IMR-90 (cell line): ENCODE measurements around the gene DDN. TPM values are rescaled to one million over a fixed set of nuclear protein-coding genes. Genes with fewer than 3 reads are reported as not detected.

Experiments
- ATAC-seq: fragments of 200-7000 bp; cut with Tn5 transposase; 2 replicates; pipeline ENCODE4 v1.9.1; 2020; ENCODE audit warnings: low read depth, mild to moderate bottlenecking, moderate library complexity
- BruUV-seq: library from RNA; stranded (reverse); fragments of 400-500 nt; replicated peaks from 2 replicates; lab custom pipeline; 2021; lab: Mats Ljungman, UMichigan
- CTCF ChIA-PET: fragments of 300-600 bp; formaldehyde crosslinking; extraction: SDS; loops from one replicate; lab custom pipeline; 2021; ENCODE audit warnings: antibody characterized with exemption; lab: Yijun Ruan, JAX
- POLR2A ChIA-PET: fragments of 300-600 bp; sonication (Branson Sonifier 250); formaldehyde crosslinking; loops from one replicate; lab custom pipeline; 2022; ENCODE audit warnings: antibody characterized with exemption; ENCODE audit not compliant: unreplicated experiment; lab: Charles Lee
- DNase-seq: peaks from one replicate; pipeline ENCODE4 v3.0.0; 2013
- H2AFZ ChIP-seq: replicated peaks from 2 replicates; pipeline ENCODE3; 2013; ENCODE audit warnings: low read length, mild to moderate bottlenecking; ENCODE audit not compliant: poor library complexity
- H2AK5ac ChIP-seq: 2 replicates; pipeline ENCODE4 v1.6.1; 2013; ENCODE audit warnings: low read depth, low read length, inconsistent platforms
- H2AK9ac ChIP-seq: replicated peaks from 2 replicates; pipeline ENCODE3; 2013; ENCODE audit warnings: mild to moderate bottlenecking, low read depth, low read length, moderate library complexity; ENCODE audit not compliant: poor library complexity
- H2BK120ac ChIP-seq: 2 replicates; pipeline ENCODE4 v1.6.1; 2013; ENCODE audit warnings: low read depth, low read length, inconsistent platforms
- H2BK15ac ChIP-seq: 3 replicates; pipeline ENCODE4 v1.6.1; 2013; ENCODE audit warnings: low read depth, low read length, inconsistent platforms
- H2BK20ac ChIP-seq: 2 replicates; pipeline ENCODE4 v1.6.1; 2013; ENCODE audit warnings: low read depth, mild to moderate bottlenecking, inconsistent platforms, low read length, moderate library complexity
- H2BK5ac ChIP-seq: 2 replicates; pipeline ENCODE4 v1.6.1; 2013; ENCODE audit warnings: mild to moderate bottlenecking, low read depth, low read length, inconsistent platforms; ENCODE audit not compliant: poor library complexity, severe bottlenecking
- H3K14ac ChIP-seq: replicated peaks from 2 replicates; pipeline ENCODE4 v1.6.1; 2013; ENCODE audit warnings: low read depth, low read length, inconsistent platforms
- H3K18ac ChIP-seq: 2 replicates; pipeline ENCODE4 v1.6.1; 2013; ENCODE audit warnings: low read depth, low read length, control low read depth
- H3K23ac ChIP-seq: 2 replicates; pipeline ENCODE4 v1.6.1; 2013; ENCODE audit warnings: low read depth, low read length, inconsistent platforms
- H3K27ac ChIP-seq: 2 replicates; pipeline ENCODE4 v1.5.1; 2013; ENCODE audit warnings: mild to moderate bottlenecking, control low read depth, low read length; ENCODE audit not compliant: insufficient read depth
- H3K27me3 ChIP-seq: 2 replicates; pipeline ENCODE4 v1.6.1; 2013; ENCODE audit warnings: low read length; ENCODE audit not compliant: control insufficient read depth, insufficient read depth
- H3K36me3 ChIP-seq: 2 replicates; pipeline ENCODE4 v1.6.1; 2013; ENCODE audit warnings: low read length, mixed read lengths; ENCODE audit not compliant: control insufficient read depth, insufficient read depth
- H3K4ac ChIP-seq: 2 replicates; pipeline ENCODE4 v1.6.1; 2013; ENCODE audit warnings: low read depth, low read length, inconsistent platforms
- H3K4me1 ChIP-seq: 2 replicates; pipeline ENCODE4 v1.6.1; 2013; ENCODE audit warnings: low read length, mixed read lengths; ENCODE audit not compliant: control insufficient read depth, insufficient read depth
- H3K4me2 ChIP-seq: 2 replicates; pipeline ENCODE4 v1.6.1; 2013; ENCODE audit warnings: low read depth, mild to moderate bottlenecking, control low read depth, low read length, moderate library complexity
- H3K4me3 ChIP-seq: 2 replicates; pipeline ENCODE4 v1.5.1; 2013; ENCODE audit warnings: low read depth, mild to moderate bottlenecking, control low read depth, low read length, moderate library complexity; ENCODE audit not compliant: insufficient read depth
- H3K56ac ChIP-seq: 2 replicates; pipeline ENCODE4 v1.6.1; 2013; ENCODE audit warnings: low read length, inconsistent platforms; ENCODE audit not compliant: insufficient read depth; ENCODE audit errors: extremely low read depth
- H3K79me1 ChIP-seq, 2 experiments: 2 replicates each; pipeline ENCODE4 v1.6.1; 2013; ENCODE audit warnings: low read length in 2 of 2, inconsistent platforms in 1 of 2, low read depth in 1 of 2
- H3K9ac ChIP-seq: 2 replicates; pipeline ENCODE4 v1.6.1; 2013; ENCODE audit warnings: low read depth, low read length, control low read depth
- H3K9me1 ChIP-seq: 2 replicates; pipeline ENCODE4 v1.6.1; 2013; ENCODE audit warnings: low read length, inconsistent platforms; ENCODE audit not compliant: insufficient read depth
- H3K9me3 ChIP-seq: 2 replicates; pipeline ENCODE4 v1.6.1; 2013; ENCODE audit warnings: low read length; ENCODE audit not compliant: control insufficient read depth, insufficient read depth
- H4K20me1 ChIP-seq: 2 replicates; pipeline ENCODE4 v1.6.1; 2013; ENCODE audit warnings: low read length, inconsistent platforms; ENCODE audit not compliant: insufficient read depth
- H4K5ac ChIP-seq: 2 replicates; pipeline ENCODE4 v1.6.1; 2013; ENCODE audit warnings: mild to moderate bottlenecking, low read depth, low read length, control low read depth
- H4K8ac ChIP-seq, 2 experiments: 2 replicates each; pipeline ENCODE4 v1.6.1; 2013; ENCODE audit warnings: low read depth in 2 of 2, low read length in 2 of 2, control low read depth in 1 of 2, inconsistent platforms in 1 of 2
- H4K91ac ChIP-seq: 2 replicates; pipeline ENCODE4 v1.6.1; 2013; ENCODE audit warnings: low read depth, low read length, inconsistent platforms; ENCODE audit not compliant: insufficient read depth
- BHLHE40 ChIP-seq: fragments of 150-350 bp; IDR thresholded peaks from 2 replicates; pipeline ENCODE4 v1.6.1; 2016; ENCODE audit warnings: mild to moderate bottlenecking, low read depth, low read length
- CEBPB ChIP-seq: IDR thresholded peaks from 2 replicates; pipeline ENCODE4 v1.6.1; 2012; ENCODE audit warnings: low read depth, low read length, improper control_type of control experiment
- CHD1 ChIP-seq: IDR thresholded peaks from 2 replicates; pipeline ENCODE4 v1.6.1; 2012; ENCODE audit warnings: low read depth, low read length, improper control_type of control experiment
- ELK1 ChIP-seq: fragments of 150-350 bp; IDR thresholded peaks from 2 replicates; pipeline ENCODE4 v1.6.1; 2016; ENCODE audit warnings: low read depth, mild to moderate bottlenecking, low read length, moderate library complexity, borderline replicate concordance
- FOS ChIP-seq: fragments of 150-350 bp; IDR thresholded peaks from 2 replicates; pipeline ENCODE4 v1.6.1; 2016; ENCODE audit warnings: low read depth, low read length
- MAFK ChIP-seq: IDR thresholded peaks from 2 replicates; pipeline ENCODE4 v1.6.1; 2012; ENCODE audit warnings: low read depth, low read length, improper control_type of control experiment
- MAZ ChIP-seq: IDR thresholded peaks from 2 replicates; pipeline ENCODE4 v1.6.1; 2012; ENCODE audit warnings: low read depth, mild to moderate bottlenecking, low read length, improper control_type of control experiment, moderate library complexity, borderline replicate concordance
- MXI1 ChIP-seq: IDR thresholded peaks from 2 replicates; pipeline ENCODE4 v1.6.1; 2012; ENCODE audit warnings: low read depth, mild to moderate bottlenecking, low read length, moderate library complexity, borderline replicate concordance
- POLR2A ChIP-seq: IDR thresholded peaks from 2 replicates; pipeline ENCODE4 v1.6.1; 2012; ENCODE audit warnings: mild to moderate bottlenecking, low read depth, low read length
- RCOR1 ChIP-seq: IDR thresholded peaks from 2 replicates; pipeline ENCODE4 v1.6.1; 2012; ENCODE audit warnings: mild to moderate bottlenecking, low read length, improper control_type of control experiment; ENCODE audit not compliant: insufficient replicate concordance
- RFX5 ChIP-seq: IDR thresholded peaks from 2 replicates; pipeline ENCODE4 v1.8.0; 2012; ENCODE audit warnings: low read depth, mild to moderate bottlenecking, low read length, moderate library complexity
- SMC3 ChIP-seq: fragments of 150-350 bp; IDR thresholded peaks from 2 replicates; pipeline ENCODE4 v1.6.1; 2016; ENCODE audit warnings: low read depth, mild to moderate bottlenecking, antibody characterized with exemption, low read length, moderate library complexity
- WGBS, 2 experiments: methylation state at CpG; one replicate each; pipeline versions ENCODE4 v1.1.5 to v1.1.7; 2013; ENCODE audit warnings: missing lambda C conversion rate in 2 of 2; ENCODE audit not compliant: insufficient read length in 1 of 2; ENCODE audit errors: extremely low coverage in 2 of 2; 5-methylcytosine and 5-hydroxymethylcytosine counted together
- dilution Hi-C: fragments of 300-500 bp; cut with HindIII; formaldehyde crosslinking; loops from one replicate; pipeline ENCODE4 v1.14.3; 2018; ENCODE audit warnings: low sequenced_read_pairs; ENCODE audit not compliant: unreplicated experiment
- in situ Hi-C: fragments of 300-500 bp; cut with MboI; formaldehyde crosslinking; loops from 3 replicates; pipeline ENCODE4 v1.14.3; 2019; ENCODE audit warnings: low sequenced_read_pairs, inconsistent platforms, mixed read lengths
- intact Hi-C: fragments of 100-400 bp; cut with micrococcal nuclease; formaldehyde crosslinking; loops from 2 replicates; pipeline ENCODE4 v1.10.0; 2022
- polyA plus RNA-seq, 3 experiments: library from polyadenylated mRNA; depleted of rRNA; stranded (reverse); fragments of >200 nt; gene quantifications; 2 replicates each; pipeline ENCODE4 v1.2.3, GENCODE V29; 2012; ENCODE audit warnings: low replicate concordance in 1 of 3
- total RNA-seq: library from RNA; depleted of rRNA; stranded (reverse); fragments of >200 nt; gene quantifications from 2 replicates; pipeline ENCODE4 v1.2.3, GENCODE V29; 2012
- TF ChIP-seq, protein P1 (sequence below): fragments of 150-350 bp; IDR thresholded peaks from 2 replicates; pipeline ENCODE4 v1.6.1; 2017; ENCODE audit warnings: mild to moderate bottlenecking, antibody characterized with exemption, low read length, low read depth

Gene DDN
- total and polyA plus RNA-seq, 2 of the 4 experiments (the other 2 are of a cell fraction), result 0.18 to 0.21 TPM

DNA sequence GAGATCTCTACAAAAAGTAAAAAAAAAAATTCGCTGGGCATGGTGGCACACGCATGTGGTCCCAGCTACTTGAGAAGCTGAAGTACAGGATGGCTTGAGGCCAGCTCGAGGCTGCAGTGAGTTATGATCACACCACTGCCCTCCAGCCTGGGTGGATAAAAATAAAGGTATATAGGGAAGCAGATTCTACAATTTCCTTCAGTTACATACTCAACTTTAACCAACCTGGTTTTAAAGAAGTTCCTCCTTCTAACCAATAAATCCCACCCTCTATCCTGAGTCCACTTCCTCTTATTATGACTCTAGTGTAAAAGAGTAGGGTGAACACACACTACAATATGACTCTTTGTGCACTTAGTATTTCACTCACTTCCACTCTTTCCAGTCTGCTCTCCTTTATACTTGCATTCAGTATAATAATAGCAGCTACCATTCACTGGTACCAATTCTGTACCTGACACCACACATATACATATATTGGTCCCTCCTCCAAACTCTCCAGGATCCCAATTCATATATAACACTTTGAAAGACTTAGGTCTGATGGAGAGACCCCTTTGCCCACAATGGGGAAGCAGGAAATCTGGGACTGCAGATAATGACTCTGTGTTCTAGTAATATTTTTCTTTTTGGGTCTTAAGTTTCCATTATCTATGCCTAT, 44.2 kb downstream of the DDN start:
- Histone ChIP-seq H3K9ac (no peak overlapping the region), H3K4me2 (no peak overlapping the region), H2BK20ac (no peak overlapping the region), H3K4me3 (no peak overlapping the region), H3K4me1 (peaks cover 1% of the 10 kb centered on the region; the same call in 1 of the 2 replicates), H2AK5ac (no peak overlapping the region), H3K14ac (no peak overlapping the region), H4K91ac (no peak overlapping the region), H3K27me3 (no peaks in the 10 kb centered on the region), H3K23ac (no peak overlapping the region), H2BK5ac (no peak overlapping the region), H3K36me3 (peaks cover 6% of the 10 kb centered on the region), H2BK15ac (no peak overlapping the region), H3K9me3 (no peaks in the 10 kb centered on the region), H3K27ac (no peak overlapping the region), H4K20me1 (peaks cover 59% of the 10 kb centered on the region), H3K18ac (no peak overlapping the region), H2AK9ac (no peak overlapping the region), H4K5ac (no peak overlapping the region), H4K8ac (no peak overlapping the region), H3K4ac (no peak overlapping the region), H2AFZ (no peak overlapping the region), H3K79me1 (peaks cover 17 to 61% of the 10 kb centered on the region in 2 experiments), H3K56ac (no peak overlapping the region), H2BK120ac (no peak overlapping the region), H3K9me1 (peaks cover 17% of the 10 kb centered on the region)
- dilution Hi-C loops (no loop called here), in situ Hi-C loops (no loop called here), intact Hi-C loops (no loop called here)
- ChIA-PET POLR2A (no interaction called here), CTCF (interaction anchor here (1.0 kb wide), 1 partner anchor 23 kb away, joined by 3 read pairs; the partner anchor contains the start of gene WNT1)
- no CpG with 5 or more reads among the region's 3 CpGs for WGBS, 2 experiments
- TF ChIP-seq MAFK, result no peak
- TF ChIP-seq RFX5, result no peak
- TF ChIP-seq, protein P1, sequence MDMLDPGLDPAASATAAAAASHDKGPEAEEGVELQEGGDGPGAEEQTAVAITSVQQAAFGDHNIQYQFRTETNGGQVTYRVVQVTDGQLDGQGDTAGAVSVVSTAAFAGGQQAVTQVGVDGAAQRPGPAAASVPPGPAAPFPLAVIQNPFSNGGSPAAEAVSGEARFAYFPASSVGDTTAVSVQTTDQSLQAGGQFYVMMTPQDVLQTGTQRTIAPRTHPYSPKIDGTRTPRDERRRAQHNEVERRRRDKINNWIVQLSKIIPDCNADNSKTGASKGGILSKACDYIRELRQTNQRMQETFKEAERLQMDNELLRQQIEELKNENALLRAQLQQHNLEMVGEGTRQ, result no peak
- no peak for TF ChIP-seq MXI1
- no peak for TF ChIP-seq RCOR1
- no peak for TF ChIP-seq ELK1
- no peak for TF ChIP-seq MAZ
- no peak for TF ChIP-seq POLR2A
- no peak for TF ChIP-seq FOS
- TF ChIP-seq CHD1, result no peak
- TF ChIP-seq CEBPB, result no peak
- no peak for TF ChIP-seq BHLHE40
- no peak for TF ChIP-seq SMC3
- BruUV-seq, result no TSS peak
- no peak for DNase-seq
- ATAC-seq, result no peak
